A549 treated with ZK216348 at 1 μM for 4 hours (cell line): Measurements from ENCODE around the gene HIPK2. TPM values are rescaled to one million over a fixed set of nuclear protein-coding genes. Genes with fewer than 3 reads are reported as not detected.

Experiments used
- total RNA-seq: library from RNA; stranded (reverse); fragments of 200-300 nt; extraction: Qiagen RNA extraction; gene quantifications from 5 replicates; pipeline ENCODE4 v1.2.3, GENCODE V29; 2022; ENCODE audit warnings: low read depth

The HIPK2 gene
- 21.0 to 45.2 TPM (median 32.1 TPM) in 5 replicates for total RNA-seq

DNA sequence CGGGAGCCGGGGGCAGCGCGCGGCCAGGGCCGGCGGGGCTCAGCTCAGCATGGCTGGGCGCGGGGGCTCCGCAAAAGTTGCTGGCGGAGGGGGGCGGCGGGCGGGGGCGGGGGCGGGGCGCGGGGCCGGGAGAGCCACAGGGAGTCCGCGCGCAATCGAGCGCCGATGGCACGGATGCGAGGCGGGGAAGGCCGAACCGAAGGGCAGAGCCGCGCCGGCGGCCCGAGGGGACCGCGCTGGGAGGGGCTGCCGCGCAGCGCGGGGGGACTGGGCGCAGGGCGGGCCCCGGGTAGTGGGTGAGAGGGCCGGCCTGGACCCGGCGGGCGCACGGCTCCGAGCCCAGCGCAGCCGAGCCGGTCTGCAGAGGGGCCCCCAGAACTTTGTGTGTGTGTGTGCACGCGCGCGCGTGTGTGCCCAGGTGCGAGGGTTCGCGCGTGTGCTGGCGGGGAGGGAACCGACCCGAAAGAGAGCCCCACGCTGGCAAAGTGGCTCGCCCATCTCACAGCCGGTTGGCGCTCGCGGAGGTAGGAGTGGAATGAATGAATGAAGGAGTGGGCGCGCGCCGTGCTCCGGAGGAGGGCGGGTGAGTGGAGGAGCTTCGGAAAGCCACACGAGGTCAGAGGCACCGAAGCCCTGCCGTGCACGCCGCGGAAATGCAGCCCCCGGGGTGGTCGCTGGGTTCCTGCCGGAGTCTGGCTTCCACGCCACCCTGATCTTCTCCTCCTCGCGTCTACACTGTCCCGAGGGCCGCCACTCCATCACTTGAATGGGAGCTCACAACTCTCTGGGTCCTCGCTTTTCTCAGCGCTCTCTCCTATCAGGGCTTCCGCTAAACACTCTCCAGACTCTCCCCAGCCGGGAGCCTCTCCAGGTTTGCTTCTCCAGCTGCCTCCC lies at the start of gene HIPK2:
TSS of gene HIPK2 (minus strand) at position 51 of the 894 bp plus-strand sequence. CDS start 375 bp downstream, outside the sequence.

DNA sequence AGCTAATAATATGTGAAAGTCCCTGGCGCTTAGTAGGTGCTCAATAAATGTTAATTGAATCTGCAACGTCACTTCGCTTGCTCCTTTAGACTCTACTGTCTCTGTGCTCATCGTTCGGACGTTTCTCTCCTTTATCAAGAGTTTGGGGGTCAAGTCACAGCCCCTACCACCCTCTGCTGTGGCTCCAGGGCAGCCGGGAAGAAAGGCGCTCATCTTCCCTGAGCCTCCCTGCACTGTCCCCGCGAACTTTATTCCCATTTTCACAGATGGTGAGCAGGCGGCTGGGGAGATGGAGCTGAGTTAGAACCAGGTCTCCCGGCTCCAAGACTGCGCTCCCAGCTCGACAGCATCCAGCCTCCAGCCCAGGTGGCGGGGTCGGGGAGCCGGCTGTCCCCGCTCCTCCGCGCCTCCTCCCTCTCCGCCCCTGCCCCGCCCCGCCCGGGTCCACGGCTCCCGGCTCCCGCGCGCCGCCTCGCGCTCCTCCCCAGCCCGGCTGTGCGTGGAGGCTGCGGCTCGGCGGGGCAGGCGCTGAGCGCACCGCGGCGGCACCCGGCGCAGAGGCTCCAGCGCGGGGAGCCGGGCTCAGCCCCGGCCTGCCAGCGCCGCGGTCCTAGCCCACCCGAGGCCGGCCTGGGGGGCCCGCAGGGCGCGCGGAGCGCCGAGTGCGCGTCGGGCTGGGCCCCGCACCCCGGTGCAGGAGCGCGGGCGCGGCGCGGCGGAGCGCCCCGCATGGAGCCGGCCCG lies 254.4 kb downstream of the HIPK2 start, which contains the start of gene CLEC2L:
TSS of gene CLEC2L (plus strand) at position 487 of the 743 bp plus-strand sequence. CDS start at position 730, 243 bp downstream.

Other genes with a start within 250 kb of the HIPK2 start
- gene TBXAS1, start 51.3 kb upstream of the HIPK2 start, total RNA-seq = 13.3 to 17.3 TPM (median 15.3 TPM) in 5 replicates